Kidney (tissue), 14 donors: ENCODE data around the gene PON2. TPM values are rescaled to one million over a fixed set of nuclear protein-coding genes. Genes with fewer than 3 reads are reported as not detected.

Source experiments
- DNase-seq, 5 donors: peaks; one replicate each; pipeline ENCODE4 v3.0.0-alpha.2; 2013 to 2020
- FAIRE-seq: peaks from 2 replicates; lab custom pipeline; 2012; peaks lifted over from hg19 to GRCh38; lab: Jason Lieb, UNC
- H3K27ac ChIP-seq, 2 donors: one replicate each; pipeline ENCODE4 v1.7.0; 2013; ENCODE audit warnings: low read depth in 2 of 2, low read length in 2 of 2, inconsistent platforms in 1 of 2
- H3K27me3 ChIP-seq: one replicate; pipeline ENCODE4 v1.7.1; 2013; ENCODE audit warnings: low read length, inconsistent platforms; ENCODE audit not compliant: control insufficient read depth, insufficient read depth
- H3K36me3 ChIP-seq, 3 donors: one replicate each; pipeline versions ENCODE4 v1.7.0 to v1.7.1; 2013; ENCODE audit warnings: low read length in 3 of 3, control low read depth in 1 of 3, inconsistent platforms in 1 of 3; ENCODE audit not compliant: insufficient read depth in 3 of 3, control insufficient read depth in 2 of 3
- H3K4me1 ChIP-seq, 3 donors: one replicate each; pipeline versions ENCODE4 v1.7.0 to v1.7.1; 2013; ENCODE audit warnings: low read length in 3 of 3, inconsistent platforms in 1 of 3, low read depth in 1 of 3; ENCODE audit not compliant: control insufficient read depth in 2 of 3, insufficient read depth in 2 of 3
- H3K4me3 ChIP-seq, 3 donors: one replicate each; pipeline versions ENCODE4 v1.7.0 to v1.8.1; 2013; ENCODE audit warnings: low read length in 3 of 3, control low read depth in 1 of 3, inconsistent platforms in 1 of 3
- H3K9ac ChIP-seq, 3 donors: one replicate each; pipeline versions ENCODE4 v1.7.0 to v1.7.1; 2013; ENCODE audit warnings: low read length in 3 of 3, control low read depth in 1 of 3, inconsistent platforms in 1 of 3
- H3K9me3 ChIP-seq, 3 donors: one replicate each; pipeline versions ENCODE4 v1.7.0 to v1.7.1; 2013; ENCODE audit warnings: low read length in 3 of 3, control low read depth in 1 of 3, inconsistent platforms in 1 of 3; ENCODE audit not compliant: control insufficient read depth in 2 of 3, insufficient read depth in 1 of 3
- CTCF ChIP-seq: IDR thresholded peaks from 3 replicates; pipeline ENCODE4 v1.5.1; 2012; ENCODE audit warnings: mild to moderate bottlenecking, moderate library complexity, borderline replicate concordance; ENCODE audit not compliant: insufficient read depth; ENCODE audit errors: extremely low read depth
- intact Hi-C: fragments of 100-400 bp; cut with DNase I; formaldehyde crosslinking; loops from one replicate; pipeline ENCODE4 v1.11.1; 2022
- polyA plus RNA-seq: library from polyadenylated mRNA; stranded (reverse); fragments of 350-450 nt; fragmentation: Illumina TruSeq; extraction: RNeasy Lipid Tissue Mini Kit (QIAGEN cat#74804); gene quantifications from one replicate; pipeline ENCODE4 v1.2.3, GENCODE V29; 2014; ENCODE audit warnings: low read depth, low replicate concordance; ENCODE audit not compliant: insufficient read depth
- total RNA-seq: library from RNA; stranded (reverse); fragmentation: NEBNext Ultra II Directional; extraction: Animal tissue kit (Norgen Biotek cat#: 25700); gene quantifications from one replicate; pipeline ENCODE4 v1.2.1, GENCODE V29; 2021
- donor health status: control.
- donor health status: control.
- donor health status: control.
- donor health status: control.
- donor health status: control.
- donor health status: DM: yes; HTN: yes; CAD: no.
- donor health status: Normal renal cell carcinoma (clear cell type).

Gene PON2
- total and polyA plus RNA-seq, 2 donors from 2014 or later, result 61.8 to 191 TPM

- Histone ChIP-seq H3K27me3 (no peaks in the 10 kb centered on the region), H3K4me1 (no peaks in the 10 kb centered on the region), H3K4me3 (no peak overlapping the region), H3K36me3 (no peaks in the 10 kb centered on the region), H3K27ac (no peak overlapping the region), H3K9me3 (no peaks in the 10 kb centered on the region), H3K9ac (no peak overlapping the region)
- no peak for TF ChIP-seq CTCF
- intact Hi-C loops, result no loop called here
- DNase-seq (peak in 1 of 5 donors; percentile 68), FAIRE-seq (no peak)
Observed at GRCh38 chr7:95376632-95377400, 58.0 kb downstream of the PON2 start.

- FAIRE-seq (no peak), DNase-seq (no peak)
- Histone ChIP-seq H3K9me3 (no peaks in the 10 kb centered on the region), H3K4me3 (no peak overlapping the region), H3K27ac (no peak overlapping the region), H3K4me1 (no peaks in the 10 kb centered on the region), H3K27me3 (no peaks in the 10 kb centered on the region), H3K9ac (no peak overlapping the region), H3K36me3 (no peaks in the 10 kb centered on the region)
- intact Hi-C loops, result no loop called here
- no peak for TF ChIP-seq CTCF
Observed at GRCh38 chr7:95375591-95376257, 59.1 kb downstream of the PON2 start.

- Histone ChIP-seq H3K36me3 (no peaks in the 10 kb centered on the region), H3K27ac (no peak overlapping the region), H3K4me3 (no peak overlapping the region), H3K9me3 (no peaks in the 10 kb centered on the region), H3K4me1 (no peaks in the 10 kb centered on the region), H3K27me3 (no peaks in the 10 kb centered on the region), H3K9ac (no peak overlapping the region)
- no peak for TF ChIP-seq CTCF
- FAIRE-seq (no peak), DNase-seq (no peak)
- intact Hi-C loops, result no loop called here
Observed at GRCh38 chr7:95373323-95373722, 61.5 kb downstream of the PON2 start.
